HG03139 (cell line): ENCODE results near the gene HOMER1.
A peak's percentile ranks its signal among the peaks of the same experiment; 100 is the strongest.
"Not testable (repeated sequence)": the region's sequence is repeated elsewhere in the genome, so short reads cannot be mapped to it uniquely, and the experiment has no call there.

Experiments used
- ATAC-seq: cut with Tn5 transposase; IDR thresholded peaks from one replicate; pipeline ENCODE4 v1.9.1; 2021; ENCODE audit not compliant: unreplicated experiment

Gene HOMER1

GRCh38 chr5:79518718-79519117 lies 4.8 kb upstream of the HOMER1 start:
- no peak for ATAC-seq

- ATAC-seq: no peak
Measured at GRCh38 chr5:79517601-79518000, 3.7 kb upstream of the HOMER1 start.

GRCh38 chr5:79516986-79517385 lies 3.1 kb upstream of the HOMER1 start:
- ATAC-seq: no peak

GRCh38 chr5:79516331-79516730 lies 2.4 kb upstream of the HOMER1 start:
- not testable (repeated sequence) for ATAC-seq

GRCh38 chr5:79514391-79515105 lies 614 bp upstream of the HOMER1 start:
- peak; percentile 72 for ATAC-seq

GRCh38 chr5:79513308-79513703 lies 628 bp downstream of the HOMER1 start:
- no peak for ATAC-seq

GRCh38 chr5:79512471-79513307 lies 1.2 kb downstream of the HOMER1 start:
- ATAC-seq: no peak

- ATAC-seq: no peak
Measured at GRCh38 chr5:79512049-79512448, 1.9 kb downstream of the HOMER1 start.

GRCh38 chr5:79510638-79511037 lies 3.3 kb downstream of the HOMER1 start:
- ATAC-seq: no peak

- ATAC-seq: no peak
Measured at GRCh38 chr5:79509244-79509885, 4.6 kb downstream of the HOMER1 start.

GRCh38 chr5:79508794-79509193 lies 5.1 kb downstream of the HOMER1 start:
- ATAC-seq: no peak

- ATAC-seq: no peak
Measured at GRCh38 chr5:79508354-79508753, 5.6 kb downstream of the HOMER1 start.

- ATAC-seq: no peak
Measured at GRCh38 chr5:79507251-79508205, 6.4 kb downstream of the HOMER1 start.

- no peak for ATAC-seq
Measured at GRCh38 chr5:79505138-79505537, 8.8 kb downstream of the HOMER1 start.

- ATAC-seq: no peak
Measured at GRCh38 chr5:79503794-79504495, 10.0 kb downstream of the HOMER1 start.

- no peak for ATAC-seq
Measured at GRCh38 chr5:79499640-79500273, 14.2 kb downstream of the HOMER1 start.

GRCh38 chr5:79495311-79495710 lies 18.6 kb downstream of the HOMER1 start:
- ATAC-seq: no peak

- no peak for ATAC-seq
Measured at GRCh38 chr5:79493596-79494345, 20.2 kb downstream of the HOMER1 start.
